Effector memory CD8-positive, alpha-beta T cell (primary cell): ENCODE data around the gene HOXC11.
A peak's percentile ranks its signal among the peaks of the same experiment; 100 is the strongest.

ENCODE experiments used
- ATAC-seq: fragments of 150-1000 bp; cut with Tn5 transposase; replicated peaks from 2 replicates; pipeline ENCODE4 v1.10.0; 2021; ENCODE audit warnings: mild to moderate bottlenecking, moderate library complexity
- DNase-seq, 3 experiments: peaks; one replicate each; pipeline ENCODE4 v3.0.0; 2021
- H3K27ac Mint-ChIP-seq, 2 donors: one replicate each; pipeline ENCODE4 v1.8.0; 2022; ENCODE audit warnings: mild to moderate bottlenecking in 2 of 2, mixed read lengths in 2 of 2, moderate library complexity in 2 of 2
- H3K27me3 Mint-ChIP-seq, 2 donors: one replicate each; pipeline ENCODE4 v1.8.0; 2022; ENCODE audit warnings: mixed read lengths in 2 of 2
- H3K36me3 Mint-ChIP-seq: one replicate; pipeline ENCODE4 v1.8.0; 2022; ENCODE audit warnings: mild to moderate bottlenecking, moderate library complexity, mixed read lengths; ENCODE audit not compliant: insufficient read depth
- H3K4me1 Mint-ChIP-seq, 2 donors: one replicate each; pipeline ENCODE4 v1.8.0; 2022; ENCODE audit warnings: low read depth in 2 of 2, mixed read lengths in 2 of 2
- H3K4me3 Mint-ChIP-seq, 2 donors: one replicate each; pipeline ENCODE4 v1.8.0; 2022; ENCODE audit warnings: mild to moderate bottlenecking in 2 of 2, mixed read lengths in 2 of 2, moderate library complexity in 2 of 2
- H3K9me3 Mint-ChIP-seq, 2 donors: one replicate each; pipeline ENCODE4 v1.8.0; 2022; ENCODE audit warnings: mixed read lengths in 2 of 2

Gene HOXC11

DNA sequence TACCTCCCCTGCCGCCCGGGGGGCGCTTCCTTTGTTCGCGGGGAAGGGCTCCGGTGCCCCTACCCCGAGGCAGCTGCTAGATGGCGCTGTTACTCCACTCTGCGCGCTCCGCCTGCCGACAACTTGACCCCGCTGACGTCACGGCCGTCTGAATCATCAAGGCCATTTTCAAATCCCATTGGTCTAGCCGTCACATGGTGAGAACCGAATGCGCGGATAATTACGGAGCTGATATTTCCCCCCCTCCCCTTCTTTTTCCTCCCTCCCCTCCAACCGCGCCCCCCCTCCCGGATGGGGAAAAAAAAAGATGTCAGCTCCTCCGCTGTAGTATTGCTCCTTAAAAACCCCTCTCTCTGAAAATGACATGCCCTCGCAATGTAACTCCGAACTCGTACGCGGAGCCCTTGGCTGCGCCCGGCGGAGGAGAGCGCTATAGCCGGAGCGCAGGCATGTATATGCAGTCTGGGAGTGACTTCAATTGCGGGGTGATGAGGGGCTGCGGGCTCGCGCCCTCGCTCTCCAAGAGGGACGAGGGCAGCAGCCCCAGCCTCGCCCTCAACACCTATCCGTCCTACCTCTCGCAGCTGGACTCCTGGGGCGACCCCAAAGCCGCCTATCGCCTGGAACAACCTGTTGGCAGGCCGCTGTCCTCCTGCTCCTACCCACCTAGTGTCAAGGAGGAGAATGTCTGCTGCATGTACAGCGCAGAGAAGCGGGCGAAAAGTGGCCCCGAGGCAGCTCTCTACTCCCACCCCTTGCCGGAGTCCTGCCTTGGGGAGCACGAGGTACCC is 12.2 kb downstream of the HOXC11 start, which contains the start of gene HOXC10:
Gene HOXC10, plus strand, starts transcription at position 246 of the 791 bp plus-strand sequence. Its CDS starts 114 bp downstream, at position 360.
- ATAC-seq = peak; percentile 68
- peak within 1 kb of the TSS; percentile 67 to 70 for H3K4me3 Mint-ChIP-seq
- no peaks in the 10 kb centered on the region for H3K9me3 Mint-ChIP-seq
- peaks cover 32 to 39% of the 10 kb centered on the region in 2 donors for H3K4me1 Mint-ChIP-seq
- peak; percentile 63 to 67 (median 65) for DNase-seq
- H3K27me3 Mint-ChIP-seq = peaks cover 93 to 100% of the 10 kb centered on the region in 2 donors
- peak within 1 kb of the TSS in 1 of 2 donors; percentile 87 for H3K27ac Mint-ChIP-seq
- H3K36me3 Mint-ChIP-seq = peaks cover 45% of the 10 kb centered on the region

DNA sequence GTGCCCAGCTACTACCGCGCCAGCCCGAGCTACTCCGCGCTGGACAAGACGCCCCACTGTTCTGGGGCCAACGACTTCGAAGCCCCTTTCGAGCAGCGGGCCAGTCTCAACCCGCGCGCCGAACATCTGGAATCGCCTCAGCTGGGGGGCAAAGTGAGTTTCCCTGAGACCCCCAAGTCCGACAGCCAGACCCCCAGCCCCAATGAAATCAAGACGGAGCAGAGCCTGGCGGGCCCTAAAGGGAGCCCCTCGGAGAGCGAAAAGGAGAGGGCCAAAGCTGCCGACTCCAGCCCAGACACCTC is 12.7 kb downstream of the HOXC11 start:
- Mint-ChIP-seq H3K27ac (peak overlapping the region in 1 of 2 donors; percentile 87), H3K9me3 (no peaks in the 10 kb centered on the region)

DNA sequence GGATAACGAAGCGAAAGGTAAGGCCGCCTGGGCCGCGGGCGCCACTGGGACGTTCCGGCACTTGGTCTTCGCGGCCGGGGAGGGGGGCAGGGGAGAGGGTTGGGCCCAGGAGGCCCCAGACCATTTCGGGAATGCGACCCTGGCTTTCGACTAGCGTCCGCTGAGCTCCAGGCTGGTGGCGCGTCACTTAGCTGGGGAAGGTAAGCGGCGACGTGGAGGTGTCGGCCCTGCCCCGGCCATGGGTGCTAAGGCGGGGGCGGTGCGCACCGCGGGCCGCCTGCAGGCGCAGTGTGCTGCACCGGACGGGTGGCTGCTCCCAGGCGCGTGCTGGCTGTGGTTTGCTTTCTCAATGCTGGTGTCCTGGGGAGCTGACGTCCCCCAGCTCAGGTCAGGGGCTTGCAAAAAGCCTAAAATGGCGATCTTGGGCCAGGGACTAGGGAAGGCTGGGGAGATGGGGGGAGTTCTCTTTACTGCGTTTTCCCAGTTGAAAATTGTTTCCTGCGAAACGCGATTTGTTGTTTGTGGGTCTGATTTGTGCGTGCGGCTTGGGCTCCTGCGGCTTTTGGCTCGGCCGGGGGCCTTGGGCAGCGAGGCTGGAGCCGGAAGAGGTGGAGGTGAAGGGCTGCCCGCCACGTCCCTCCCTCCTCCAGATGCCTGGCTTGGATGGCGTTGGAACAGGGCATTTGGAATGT is 13.2 kb downstream of the HOXC11 start:
- H3K27ac Mint-ChIP-seq = peak overlapping the region in 1 of 2 donors; percentile 87
- no peak for DNase-seq
- H3K36me3 Mint-ChIP-seq = peaks cover 37% of the 10 kb centered on the region
- peaks cover 42 to 47% of the 10 kb centered on the region in 2 donors for H3K4me1 Mint-ChIP-seq
- no peaks in the 10 kb centered on the region for H3K9me3 Mint-ChIP-seq
- peaks cover 93 to 100% of the 10 kb centered on the region in 2 donors for H3K27me3 Mint-ChIP-seq
- peak; percentile 48 for ATAC-seq
- H3K4me3 Mint-ChIP-seq = peak overlapping the region; percentile 67 to 70

More for the DNA sequence above, 12.7 kb downstream of the HOXC11 start:
- DNase-seq (no peak), ATAC-seq (no peak)
- Mint-ChIP-seq H3K27me3 (peaks cover 93 to 100% of the 10 kb centered on the region in 2 donors), H3K4me1 (peaks cover 37 to 45% of the 10 kb centered on the region in 2 donors), H3K4me3 (peak overlapping the region; percentile 67 to 70), H3K36me3 (peaks cover 41% of the 10 kb centered on the region)

DNA sequence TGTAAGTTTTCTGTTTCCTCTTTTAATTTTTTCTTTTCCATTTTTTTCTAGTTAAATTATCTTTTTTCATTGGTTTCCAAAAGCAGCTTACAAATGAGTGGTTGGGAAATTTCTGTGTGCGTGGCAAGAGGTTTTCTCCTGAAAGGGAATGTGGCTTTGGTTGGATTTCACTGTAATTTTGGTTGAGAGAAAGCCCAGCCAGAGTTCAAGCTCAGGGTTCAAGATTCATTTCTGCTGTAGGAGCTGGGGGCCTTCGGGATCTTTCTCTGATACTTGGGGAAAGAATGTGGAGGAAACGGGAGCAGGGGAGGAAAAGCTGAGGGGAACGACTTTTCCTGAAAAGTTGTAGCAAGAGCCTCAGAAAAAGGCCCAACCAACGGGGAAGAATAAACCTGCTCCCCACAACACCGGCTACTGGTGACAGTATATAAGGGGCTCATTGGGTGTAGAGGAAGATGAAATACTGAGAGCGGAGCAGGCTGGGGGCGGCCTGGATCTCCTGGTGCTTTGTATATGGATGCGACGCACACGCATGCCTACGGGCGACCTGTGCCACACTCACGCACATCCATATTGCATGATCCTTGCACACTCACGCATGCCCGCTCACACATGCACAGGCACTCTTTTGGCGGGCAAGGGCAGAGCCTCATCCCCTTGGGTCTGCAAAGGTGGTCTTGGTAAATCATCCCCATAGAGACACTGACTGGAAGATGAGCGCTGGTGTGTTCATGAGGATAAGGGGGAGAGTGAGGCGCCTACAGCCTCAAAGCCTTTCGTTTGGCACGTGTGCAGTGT is 14.0 kb downstream of the HOXC11 start:
- H3K4me3 Mint-ChIP-seq = no peak overlapping the region
- ATAC-seq (no peak), DNase-seq (no peak)
- H3K27ac Mint-ChIP-seq = no peak overlapping the region
- peaks cover 93 to 100% of the 10 kb centered on the region in 2 donors for H3K27me3 Mint-ChIP-seq
- peaks cover 34% of the 10 kb centered on the region for H3K36me3 Mint-ChIP-seq
- no peaks in the 10 kb centered on the region for H3K9me3 Mint-ChIP-seq
- H3K4me1 Mint-ChIP-seq = peaks cover 43 to 47% of the 10 kb centered on the region in 2 donors

DNA sequence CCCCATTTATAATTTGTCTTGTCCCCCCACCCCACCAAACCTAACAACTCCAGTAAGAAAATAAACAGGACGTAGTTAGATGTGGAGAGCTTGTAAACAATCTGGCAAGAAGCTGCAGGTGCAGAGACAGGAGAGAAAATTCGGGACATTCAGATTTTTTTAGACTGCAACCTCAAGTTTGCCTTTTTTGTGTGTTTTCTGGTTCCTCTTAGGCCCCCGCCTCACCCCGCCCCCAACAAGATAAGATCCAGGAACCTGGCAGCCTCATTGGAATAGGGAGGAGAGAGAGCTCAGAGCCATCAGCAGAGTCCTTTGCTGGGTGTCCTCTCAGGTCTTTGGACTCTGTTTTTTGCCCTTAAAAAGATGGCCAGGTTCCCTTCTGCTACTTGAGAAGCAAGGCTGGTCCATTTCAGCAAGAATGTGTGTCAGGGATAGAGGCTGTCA is 14.9 kb downstream of the HOXC11 start:
- no peak overlapping the region for H3K27ac Mint-ChIP-seq
- ATAC-seq (no peak), DNase-seq (no peak)
- H3K9me3 Mint-ChIP-seq = no peaks in the 10 kb centered on the region
- peaks cover 32% of the 10 kb centered on the region for H3K36me3 Mint-ChIP-seq
- H3K4me1 Mint-ChIP-seq = peaks cover 43 to 47% of the 10 kb centered on the region in 2 donors
- H3K4me3 Mint-ChIP-seq = no peak overlapping the region
- H3K27me3 Mint-ChIP-seq = peaks cover 96 to 100% of the 10 kb centered on the region in 2 donors

DNA sequence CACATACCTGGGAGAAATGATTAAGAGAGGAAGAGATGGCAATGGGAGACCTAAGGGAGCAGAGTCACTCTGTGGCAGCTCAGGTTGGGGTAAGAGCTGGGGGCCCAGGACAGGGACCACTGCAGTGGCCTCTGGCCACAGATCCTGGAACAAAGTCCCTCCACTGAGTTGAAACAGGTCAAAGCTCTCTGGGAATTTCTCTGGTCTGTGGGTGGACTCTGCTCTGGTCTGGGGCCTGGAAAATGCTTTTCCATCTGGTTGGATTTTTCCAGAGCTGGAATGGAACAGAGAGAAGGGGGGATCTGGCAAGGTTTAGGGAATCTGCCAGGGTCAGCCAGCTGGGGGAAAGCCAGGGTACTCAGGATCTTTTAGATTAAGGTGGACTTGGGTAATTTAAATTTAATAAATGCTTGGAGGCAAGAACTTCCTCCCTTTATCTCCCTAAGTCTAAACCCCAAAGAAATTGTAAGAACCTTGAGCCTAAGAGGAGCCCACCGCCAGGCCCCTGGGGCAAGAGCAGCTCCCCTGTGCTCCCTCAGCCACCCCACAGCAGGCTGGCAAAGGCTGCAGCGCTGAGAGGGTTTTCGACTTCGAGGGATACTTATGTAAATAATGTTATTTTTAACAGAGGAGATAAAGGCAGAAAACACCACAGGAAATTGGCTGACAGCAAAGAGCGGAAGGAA is 15.8 kb downstream of the HOXC11 start:
- H3K9me3 Mint-ChIP-seq = no peaks in the 10 kb centered on the region
- H3K4me3 Mint-ChIP-seq = peak overlapping the region; percentile 46 to 64
- peaks cover 96 to 100% of the 10 kb centered on the region in 2 donors for H3K27me3 Mint-ChIP-seq
- ATAC-seq (peak; percentile 6), DNase-seq (no peak)
- H3K36me3 Mint-ChIP-seq = peaks cover 26% of the 10 kb centered on the region
- H3K27ac Mint-ChIP-seq = no peak overlapping the region
- H3K4me1 Mint-ChIP-seq = peaks cover 46 to 47% of the 10 kb centered on the region in 2 donors

DNA sequence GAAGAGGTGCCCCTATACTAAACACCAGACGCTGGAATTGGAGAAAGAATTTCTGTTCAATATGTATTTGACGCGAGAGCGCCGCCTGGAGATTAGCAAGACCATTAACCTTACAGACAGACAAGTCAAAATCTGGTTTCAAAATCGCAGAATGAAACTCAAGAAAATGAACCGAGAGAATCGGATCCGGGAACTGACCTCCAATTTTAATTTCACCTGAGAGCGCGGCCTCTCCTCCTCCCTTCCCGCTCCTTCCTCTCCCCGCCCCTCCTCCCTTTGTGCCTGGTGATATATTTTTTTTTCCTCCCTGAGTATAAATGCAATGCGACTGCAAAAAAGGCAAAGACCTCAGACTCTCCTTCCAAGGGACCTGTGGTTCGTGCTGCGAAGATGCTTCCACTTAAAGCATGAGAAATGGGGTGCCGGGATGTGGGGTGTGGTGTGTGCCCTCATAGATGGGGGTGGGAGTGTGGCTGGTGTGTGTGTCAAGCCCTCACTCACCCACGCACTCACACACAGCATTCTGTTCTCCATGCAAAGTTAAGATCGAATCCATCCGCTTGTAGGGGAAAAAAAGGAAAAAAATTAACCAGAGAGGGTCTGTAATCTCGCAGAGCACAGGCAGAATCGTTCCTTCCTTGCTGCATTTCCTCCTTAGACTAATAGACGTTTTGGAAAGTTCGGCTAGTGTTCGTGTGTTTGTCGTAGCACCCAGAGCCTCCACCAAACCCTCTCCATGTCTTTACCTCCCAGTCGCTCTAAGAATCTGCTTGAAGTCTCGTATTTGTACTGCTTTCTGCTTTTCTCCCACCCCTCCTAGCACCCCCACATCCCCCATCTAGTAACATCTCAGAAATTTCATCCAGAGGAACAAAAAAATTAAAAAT is 16.5 kb downstream of the HOXC11 start:
- peaks cover 51 to 54% of the 10 kb centered on the region in 2 donors for H3K4me1 Mint-ChIP-seq

DNA sequence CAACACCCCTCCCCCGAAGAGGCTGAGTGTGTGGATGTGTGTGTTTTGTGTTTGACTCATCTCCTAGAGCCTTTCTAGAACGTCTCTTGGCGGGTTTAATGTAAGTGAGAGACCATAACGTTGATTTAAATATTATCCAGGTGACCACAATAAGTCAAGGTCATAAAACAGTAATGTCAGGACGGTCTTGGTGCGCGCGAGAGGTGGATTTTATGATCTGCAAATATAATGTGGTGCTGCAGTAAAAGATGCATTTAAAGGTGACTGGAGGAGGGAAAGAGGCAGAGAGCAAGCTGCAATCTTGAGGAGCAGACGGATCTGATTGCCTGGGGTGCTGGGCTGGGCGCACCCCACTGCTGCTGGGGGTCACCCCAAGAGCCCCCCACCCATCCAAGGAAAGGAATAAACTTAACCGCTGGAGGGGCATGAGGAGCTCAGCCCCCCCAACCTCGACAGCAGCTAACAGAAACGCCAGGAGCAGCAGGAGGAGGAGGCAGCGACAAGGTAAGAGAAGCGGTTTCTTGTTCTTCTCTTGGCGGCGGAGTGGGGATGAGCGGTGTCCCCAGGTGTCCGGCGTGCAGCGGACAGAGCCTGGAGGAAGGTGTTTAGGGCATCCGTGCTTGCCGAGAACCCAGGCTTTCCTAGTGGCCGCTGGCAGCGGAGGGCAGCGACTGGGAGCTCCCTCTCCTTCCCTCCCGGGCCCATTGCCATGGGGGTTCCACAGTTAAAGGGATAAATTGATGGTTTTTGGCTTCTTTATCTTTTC is 17.6 kb downstream of the HOXC11 start:
- Mint-ChIP-seq H3K9me3 (no peaks in the 10 kb centered on the region), H3K27me3 (peaks cover 98 to 100% of the 10 kb centered on the region in 2 donors), H3K4me1 (peaks cover 51 to 53% of the 10 kb centered on the region in 2 donors), H3K4me3 (peak overlapping the region; percentile 23 to 46), H3K36me3 (peaks cover 13% of the 10 kb centered on the region), H3K27ac (no peak overlapping the region)
- ATAC-seq (no peak), DNase-seq (no peak)

More for the DNA sequence above, 16.5 kb downstream of the HOXC11 start:
- H3K36me3 Mint-ChIP-seq = peaks cover 24% of the 10 kb centered on the region
- no peak overlapping the region for H3K27ac Mint-ChIP-seq
- no peaks in the 10 kb centered on the region for H3K9me3 Mint-ChIP-seq
- DNase-seq (no peak), ATAC-seq (peak; percentile 39)
- peak overlapping the region; percentile 46 to 64 for H3K4me3 Mint-ChIP-seq
- H3K27me3 Mint-ChIP-seq = peaks cover 98 to 100% of the 10 kb centered on the region in 2 donors

DNA sequence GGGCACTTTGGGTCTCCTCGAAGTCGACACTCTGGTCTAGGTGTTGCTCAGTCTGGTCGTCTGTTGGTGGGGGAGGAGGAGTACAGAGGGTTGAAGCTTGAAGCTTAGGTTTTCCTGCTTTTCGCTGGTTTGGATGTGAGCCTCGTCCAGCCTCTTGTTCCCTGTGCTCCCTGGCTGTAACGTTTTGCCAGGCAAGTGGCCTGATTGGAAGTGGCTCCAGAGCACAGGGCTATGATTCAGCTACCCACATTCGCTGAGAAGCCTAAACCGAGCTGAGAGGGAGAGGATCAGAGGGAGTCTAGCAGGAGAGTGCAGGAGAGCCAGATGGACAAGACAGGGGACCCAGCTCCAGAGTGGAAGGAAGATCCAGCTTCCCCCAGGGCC is 18.1 kb downstream of the HOXC11 start:
- Mint-ChIP-seq H3K9me3 (no peaks in the 10 kb centered on the region), H3K4me3 (no peak overlapping the region), H3K4me1 (peaks cover 52 to 55% of the 10 kb centered on the region in 2 donors), H3K27me3 (peaks cover 99 to 100% of the 10 kb centered on the region in 2 donors), H3K27ac (no peak overlapping the region), H3K36me3 (peaks cover 13% of the 10 kb centered on the region)
- ATAC-seq (no peak), DNase-seq (no peak)

DNA sequence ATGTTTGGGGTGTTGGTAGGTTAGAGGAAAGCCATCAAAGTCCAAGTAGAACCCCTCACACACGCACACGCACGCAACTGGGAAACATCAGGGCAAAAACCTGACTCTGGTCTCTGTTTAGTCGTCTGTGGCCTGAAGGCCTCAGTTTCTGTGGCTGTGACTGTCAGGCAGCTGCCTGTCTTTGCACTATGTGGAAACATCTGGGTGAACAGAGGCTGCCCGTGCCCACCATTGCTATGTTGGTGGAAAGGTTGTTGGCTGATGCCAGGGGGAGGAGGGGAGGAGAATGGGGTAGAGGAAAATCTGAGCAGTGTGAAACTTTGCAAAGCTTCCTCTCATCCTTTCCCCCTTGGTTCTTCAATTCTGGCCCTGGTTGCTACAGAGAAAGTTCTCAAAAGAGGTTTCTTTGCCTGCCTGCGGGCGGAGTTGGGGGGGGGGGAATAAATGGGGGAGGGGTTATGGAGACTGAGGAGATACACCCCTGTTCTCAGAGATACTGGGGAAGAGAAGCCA is 19.5 kb downstream of the HOXC11 start:
- no peaks in the 10 kb centered on the region for H3K9me3 Mint-ChIP-seq
- H3K4me3 Mint-ChIP-seq = no peak overlapping the region
- H3K36me3 Mint-ChIP-seq = peaks cover 16% of the 10 kb centered on the region
- DNase-seq (no peak), ATAC-seq (no peak)
- no peak overlapping the region for H3K27ac Mint-ChIP-seq
- peaks cover 51 to 52% of the 10 kb centered on the region in 2 donors for H3K4me1 Mint-ChIP-seq
- peaks cover 99 to 100% of the 10 kb centered on the region in 2 donors for H3K27me3 Mint-ChIP-seq
